ENCODE data around the gene CAPN3. TPM values are rescaled to one million over a fixed set of nuclear protein-coding genes. Genes with fewer than 3 reads are reported as not detected.

CAPN3 gene
- total RNA-seq, 2 experiments from 2014 or later = 1.5 to 1.6 TPM

DNA sequence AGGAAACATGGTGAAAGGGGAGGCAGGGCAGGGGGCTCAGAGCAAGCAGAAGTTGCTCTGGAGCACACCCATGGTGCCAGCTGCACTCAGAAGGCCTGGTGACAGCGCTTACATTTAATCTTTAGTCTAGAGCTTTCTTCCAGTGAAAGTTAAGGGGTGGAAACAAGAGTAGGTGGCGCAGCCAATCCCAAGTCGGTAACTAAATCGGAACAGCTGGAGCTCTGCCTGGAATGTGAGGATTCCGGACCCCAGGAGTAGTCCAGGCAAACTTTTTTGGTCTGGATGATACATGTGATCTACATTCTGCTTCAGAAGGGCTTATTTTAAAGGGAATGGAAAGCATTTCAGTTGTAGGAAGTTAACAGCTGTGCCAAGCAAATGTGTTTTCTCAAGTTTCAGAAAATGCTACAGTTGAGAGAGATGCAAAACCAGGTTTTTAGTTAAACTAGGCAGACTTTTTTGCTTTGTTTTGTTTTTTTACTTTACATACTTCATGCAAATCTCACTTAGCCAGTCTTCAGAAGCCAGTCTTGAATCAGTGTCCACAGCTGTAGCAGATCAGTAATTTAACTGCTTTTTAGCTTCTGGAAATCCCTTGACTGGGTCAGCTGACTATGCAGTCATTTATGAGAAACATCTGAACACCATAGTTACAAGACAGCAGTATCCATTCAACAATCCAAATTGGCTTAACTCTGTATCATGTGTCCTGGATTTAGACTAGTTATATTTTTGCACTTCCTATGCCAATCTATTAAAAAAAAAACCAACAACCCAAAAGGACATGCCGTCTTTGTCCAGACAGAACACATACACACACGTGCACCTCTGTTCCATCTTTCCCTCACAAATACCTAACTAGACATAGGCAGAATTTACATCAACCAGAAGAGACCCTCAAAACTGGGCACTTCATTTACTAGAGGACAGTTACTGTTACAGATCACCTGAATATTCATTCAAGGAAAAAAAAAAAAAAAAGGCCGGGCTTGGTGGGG lies 98.4 kb downstream of the CAPN3 start:
- H3K27ac ChIP-seq (ENCODE audit: low read depth, low read length, poor library complexity, severe bottlenecking) = peak overlapping the region; percentile 91
- no peaks in the 10 kb centered on the region for H3K9me2 ChIP-seq (ENCODE audit: insufficient read depth, low read length)
- no peaks in the 10 kb centered on the region for H4K20me1 ChIP-seq (ENCODE audit: insufficient read depth, low read length)
- H3K4me1 ChIP-seq (ENCODE audit: insufficient read depth, low read length, poor library complexity, severe bottlenecking) = peaks cover 67% of the 10 kb centered on the region
- TF ChIP-seq EZH2phosphoT487 (IDR thresholded peaks at IDR 0.05; ENCODE audit: borderline replicate concordance, low read depth, low read length) = no peak
- TF ChIP-seq CTCF (conservative IDR thresholded peaks at IDR 0.05; ENCODE audit: low read length) = no peak
- ChIA-PET POLR2A (interaction anchor here (0.7 to 1.9 kb wide), 5 partner anchors 8 to 677 kb away, joined by 3 to 5 read pairs (median 4); no protein-coding TSS in a partner anchor), CTCF (ENCODE audit: unreplicated experiment) (interaction anchor here (0.6 kb wide), 1 partner anchor 16 kb away, joined by 3 read pairs; no protein-coding TSS in a partner anchor)
- H2AFZ ChIP-seq (ENCODE audit: low read length) = peak overlapping the region; percentile 60; the same call in 1 of the 2 replicates
- peak; percentile 87 for DNase-seq (ENCODE audit: low spot score)
- BruUV-seq (replicated peaks) = no TSS peak
- H3K9me3 ChIP-seq (ENCODE audit: low read length) = peaks cover 5% of the 10 kb centered on the region; the same call in 1 of the 2 replicates
- peak overlapping the region; percentile 71 for H3K4me2 ChIP-seq (ENCODE audit: low read length)
- peak overlapping the region; percentile 66 for H3K4me3 ChIP-seq (ENCODE audit: low read depth, low read length, poor library complexity, severe bottlenecking)
- intact Hi-C loops (cut with micrococcal nuclease; ENCODE audit: unreplicated experiment) = loop anchor here (2.0 kb wide), 1 partner anchor 185 kb away; the partner anchor contains the start of genes GANC and TMEM87A
- peaks cover 27% of the 10 kb centered on the region for H3K36me3 ChIP-seq (ENCODE audit: insufficient read depth, low read length)
- peaks cover 44% of the 10 kb centered on the region; the same call in 1 of the 2 replicates for H3K79me2 ChIP-seq (ENCODE audit: insufficient read depth, low read depth, low read length)

DNA sequence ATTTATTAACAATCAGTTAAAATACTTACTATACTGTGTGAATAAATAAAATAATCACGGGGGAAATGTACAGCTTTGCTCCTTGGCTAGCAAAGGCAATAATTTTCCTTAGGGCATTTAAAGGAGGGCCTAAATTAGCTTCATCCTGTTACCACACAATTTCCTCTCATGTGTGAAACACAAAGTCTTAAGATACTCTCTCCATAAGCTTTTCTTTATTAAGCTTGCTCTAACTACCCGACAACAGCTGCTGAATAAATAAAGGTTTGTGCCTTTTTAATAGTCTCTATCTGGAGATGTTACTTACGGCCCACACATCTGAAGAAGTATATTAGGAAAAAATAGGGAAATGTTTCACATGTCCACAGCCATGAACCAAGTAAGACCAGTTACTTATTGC lies 102.0 kb downstream of the CAPN3 start:
- Histone ChIP-seq H3K4me2 (ENCODE audit: low read length) (peak overlapping the region; percentile 22; the same call in 1 of the 2 replicates), H4K20me1 (ENCODE audit: insufficient read depth, low read length) (no peaks in the 10 kb centered on the region), H3K27ac (ENCODE audit: low read depth, low read length, poor library complexity, severe bottlenecking) (peak overlapping the region; percentile 30), H3K9me2 (ENCODE audit: insufficient read depth, low read length) (no peaks in the 10 kb centered on the region), H2AFZ (ENCODE audit: low read length) (no peak overlapping the region), H3K79me2 (ENCODE audit: insufficient read depth, low read depth, low read length) (peaks cover 22% of the 10 kb centered on the region; the same call in 1 of the 2 replicates), H3K36me3 (ENCODE audit: insufficient read depth, low read length) (peaks cover 42% of the 10 kb centered on the region), H3K9me3 (ENCODE audit: low read length) (peaks cover 5% of the 10 kb centered on the region; the same call in 1 of the 2 replicates), H3K4me3 (ENCODE audit: low read depth, low read length, poor library complexity, severe bottlenecking) (no peak overlapping the region), H3K4me1 (ENCODE audit: insufficient read depth, low read length, poor library complexity, severe bottlenecking) (peaks cover 38% of the 10 kb centered on the region)
- intact Hi-C loops (cut with micrococcal nuclease; ENCODE audit: unreplicated experiment) = no loop called here
- CTCF ChIA-PET (ENCODE audit: unreplicated experiment) = no interaction called here
- no peak for DNase-seq (ENCODE audit: low spot score)
- POLR2A ChIA-PET = interaction anchor here (0.7 kb wide), 1 partner anchor 100 kb away, joined by 3 read pairs; no protein-coding TSS in a partner anchor
- TF ChIP-seq EZH2phosphoT487 (IDR thresholded peaks at IDR 0.05; ENCODE audit: borderline replicate concordance, low read depth, low read length) = no peak
- no TSS peak for BruUV-seq (replicated peaks)

Small RNA genes lying within 50 kb of the gene (small RNA-seq; reads per million reads assigned to genes)
- gene RNU6-188P = not detected

Other genes starting within 250 kb of the CAPN3 start
- not detected in 2 replicates for gene PLA2G4F, start 202.9 kb upstream of the CAPN3 start, total RNA-seq (2014; rRNA removed; shearing (Covaris generic))
- not detected in 2 replicates for gene PLA2G4F, start 202.9 kb upstream of the CAPN3 start, total RNA-seq (2022)
- gene VPS39, start 151.2 kb upstream of the CAPN3 start, total RNA-seq (2014; rRNA removed; shearing (Covaris generic)) = 25.1 and 27.5 TPM in 2 replicates
- 56.1 and 60.5 TPM in 2 replicates for gene VPS39, start 151.2 kb upstream of the CAPN3 start, total RNA-seq (2022)
- gene GANC, start 86.3 kb upstream of the CAPN3 start, total RNA-seq (2014; rRNA removed; shearing (Covaris generic)) = 25.4 and 27.9 TPM in 2 replicates
- 31.7 and 35.7 TPM in 2 replicates for gene GANC, start 86.3 kb upstream of the CAPN3 start, total RNA-seq (2022)
- gene TMEM87A, start 86.1 kb upstream of the CAPN3 start, total RNA-seq (2014; rRNA removed; shearing (Covaris generic)) = 21.4 and 23.2 TPM in 2 replicates
- 23.6 and 24.5 TPM in 2 replicates for gene TMEM87A, start 86.1 kb upstream of the CAPN3 start, total RNA-seq (2022)
- 30.5 and 30.8 TPM in 2 replicates for gene ZNF106, start 131.6 kb downstream of the CAPN3 start, total RNA-seq (2014; rRNA removed; shearing (Covaris generic))
- gene ZNF106, start 131.6 kb downstream of the CAPN3 start, total RNA-seq (2022) = 66.4 and 82.6 TPM in 2 replicates
- 19.9 and 49.1 TPM in 2 replicates for gene SNAP23, start 136.1 kb downstream of the CAPN3 start, total RNA-seq (2014; rRNA removed; shearing (Covaris generic))
- 48.3 and 54.1 TPM in 2 replicates for gene SNAP23, start 136.1 kb downstream of the CAPN3 start, total RNA-seq (2022)
- 17.9 and 18.5 TPM in 2 replicates for gene LRRC57, start 189.3 kb downstream of the CAPN3 start, total RNA-seq (2014; rRNA removed; shearing (Covaris generic))
- gene LRRC57, start 189.3 kb downstream of the CAPN3 start, total RNA-seq (2022) = 21.1 and 29.0 TPM in 2 replicates
- 44.9 and 50.4 TPM in 2 replicates for gene HAUS2, start 189.3 kb downstream of the CAPN3 start, total RNA-seq (2014; rRNA removed; shearing (Covaris generic))
- 40.3 and 43.7 TPM in 2 replicates for gene HAUS2, start 189.3 kb downstream of the CAPN3 start, total RNA-seq (2022)
- gene STARD9, start 216.1 kb downstream of the CAPN3 start, total RNA-seq (2014; rRNA removed; shearing (Covaris generic)) = 15.3 and 15.4 TPM in 2 replicates
- 8.9 and 9.4 TPM in 2 replicates for gene STARD9, start 216.1 kb downstream of the CAPN3 start, total RNA-seq (2022)